Liver (tissue), 9 donors: ENCODE results near the gene ERN2. TPM values are rescaled to one million over a fixed set of nuclear protein-coding genes. Genes with fewer than 3 reads are reported as not detected.

ENCODE experiments used
- DNase-seq: peaks from one replicate; pipeline ENCODE4 v3.0.0-alpha.2; 2017; ENCODE audit warnings: low spot score
- H3K27ac ChIP-seq, 2 donors: one replicate each; pipeline ENCODE4 v1.7.0; 2013; ENCODE audit warnings: inconsistent platforms in 2 of 2, low read length in 2 of 2, control low read depth in 1 of 2, low read depth in 1 of 2, mild to moderate bottlenecking in 1 of 2
- H3K27me3 ChIP-seq, 4 donors: one replicate each; pipeline versions ENCODE4 v1.6.1 to v1.7.0; 2013; ENCODE audit warnings: low read length in 3 of 4, inconsistent platforms in 1 of 4, mild to moderate bottlenecking in 1 of 4, moderate library complexity in 1 of 4; ENCODE audit not compliant: control insufficient read depth in 4 of 4, insufficient read depth in 4 of 4
- H3K36me3 ChIP-seq, 4 donors: one replicate each; pipeline versions ENCODE4 v1.6.1 to v1.7.0; 2013; ENCODE audit warnings: low read length in 3 of 4, mild to moderate bottlenecking in 3 of 4, low read depth in 1 of 4, moderate library complexity in 1 of 4; ENCODE audit not compliant: control insufficient read depth in 4 of 4, insufficient read depth in 3 of 4
- H3K4me1 ChIP-seq, 4 donors: one replicate each; pipeline versions ENCODE4 v1.6.1 to v1.7.0; 2013; ENCODE audit warnings: low read length in 3 of 4, mild to moderate bottlenecking in 3 of 4, moderate library complexity in 1 of 4; ENCODE audit not compliant: control insufficient read depth in 4 of 4, insufficient read depth in 4 of 4
- H3K4me3 ChIP-seq, 3 donors: one replicate each; pipeline versions ENCODE4 v1.6.1 to v1.7.0; 2013; ENCODE audit warnings: low read length in 3 of 3, control low read depth in 1 of 3, low read depth in 1 of 3, mild to moderate bottlenecking in 1 of 3
- H3K9ac ChIP-seq, 2 donors: one replicate each; pipeline ENCODE4 v1.7.0; 2013; ENCODE audit warnings: low read length in 2 of 2, mild to moderate bottlenecking in 2 of 2, moderate library complexity in 2 of 2, control low read depth in 1 of 2, low read depth in 1 of 2
- H3K9me3 ChIP-seq, 4 donors: one replicate each; pipeline versions ENCODE4 v1.6.1 to v1.7.0; 2013; ENCODE audit warnings: low read length in 3 of 4; ENCODE audit not compliant: control insufficient read depth in 4 of 4
- EGR1 ChIP-seq, 2 donors: IDR thresholded peaks; 2 replicates each; pipeline ENCODE4 v1.6.1; 2016 to 2018; ENCODE audit warnings: antibody characterized with exemption in 2 of 2, low read depth in 2 of 2
- FOXA1 ChIP-seq: IDR thresholded peaks from 2 replicates; pipeline ENCODE4 v1.6.1; 2016; ENCODE audit warnings: antibody characterized with exemption
- FOXA2 ChIP-seq: IDR thresholded peaks from 2 replicates; pipeline ENCODE4 v1.6.1; 2016; ENCODE audit warnings: antibody characterized with exemption
- GABPA ChIP-seq, 2 donors: IDR thresholded peaks in 1 of 2; conservative IDR thresholded peaks in 1 of 2; 2 replicates each; pipeline ENCODE4 v1.6.1; 2016; ENCODE audit warnings: antibody characterized with exemption in 2 of 2, mild to moderate bottlenecking in 1 of 2, moderate library complexity in 1 of 2
- HNF4A ChIP-seq, 2 donors: conservative IDR thresholded peaks; 2 replicates each; pipeline ENCODE4 v1.6.1; 2016; ENCODE audit warnings: antibody characterized with exemption in 2 of 2, mild to moderate bottlenecking in 2 of 2
- HNF4G ChIP-seq: IDR thresholded peaks from 2 replicates; pipeline ENCODE4 v1.6.1; 2016; ENCODE audit warnings: antibody characterized with exemption
- JUND ChIP-seq, 2 donors: IDR thresholded peaks; 2 replicates each; pipeline ENCODE4 v1.6.1; 2016; ENCODE audit warnings: antibody characterized with exemption in 2 of 2
- MAX ChIP-seq: IDR thresholded peaks from 2 replicates; pipeline ENCODE4 v1.6.1; 2016; ENCODE audit warnings: antibody characterized with exemption
- NR2F2 ChIP-seq: IDR thresholded peaks from 2 replicates; pipeline ENCODE4 v1.6.1; 2016; ENCODE audit warnings: antibody characterized with exemption
- RAD21 ChIP-seq, 2 donors: IDR thresholded peaks; 2 replicates each; pipeline ENCODE4 v1.6.1; 2016; ENCODE audit warnings: antibody characterized with exemption in 2 of 2, mild to moderate bottlenecking in 2 of 2
- REST ChIP-seq: IDR thresholded peaks from 2 replicates; pipeline ENCODE4 v1.6.1; 2016; ENCODE audit warnings: antibody characterized with exemption, mild to moderate bottlenecking
- RXRA ChIP-seq, 2 donors: IDR thresholded peaks; 2 replicates each; pipeline ENCODE4 v1.6.1; 2017 to 2018; ENCODE audit warnings: antibody characterized with exemption in 2 of 2, mild to moderate bottlenecking in 1 of 2
- SP1 ChIP-seq: IDR thresholded peaks from 2 replicates; pipeline ENCODE4 v1.6.1; 2018; ENCODE audit warnings: antibody characterized with exemption, mild to moderate bottlenecking
- TAF1 ChIP-seq: conservative IDR thresholded peaks from 2 replicates; pipeline ENCODE4 v1.6.1; 2016; ENCODE audit warnings: antibody characterized with exemption, mild to moderate bottlenecking
- YY1 ChIP-seq: IDR thresholded peaks from 2 replicates; pipeline ENCODE4 v1.6.1; 2016; ENCODE audit warnings: antibody characterized with exemption, mild to moderate bottlenecking
- ZBTB33 ChIP-seq: IDR thresholded peaks from 2 replicates; pipeline ENCODE4 v1.6.1; 2016; ENCODE audit warnings: antibody characterized with exemption
- WGBS: extraction: QIAGEN DNeasy Blood & Tissue Kit; methylation state at CpG from one replicate; pipeline ENCODE4 v1.1.7; 2013; 5-methylcytosine and 5-hydroxymethylcytosine counted together
- polyA plus RNA-seq, 2 donors: library from polyadenylated mRNA; stranded (reverse) in 1 of 2; unstranded in 1 of 2; fragments of 200-250 nt in 1 of 2; fragments of >200 nt in 1 of 2; fragmentation: Nextera tagmentation in 1 of 2; extraction: Ambion mirVana in 1 of 2; gene quantifications; one replicate each; pipeline versions ENCODE4 v1.2.1 to v1.2.3, GENCODE V29; 2013 to 2015
- total RNA-seq, 2 donors: library from RNA; depleted of rRNA; stranded (reverse); fragments of >200 nt; gene quantifications; one replicate each; pipeline ENCODE4 v1.2.3, GENCODE V29; 2014
- TF ChIP-seq, protein P1 (sequence below): IDR thresholded peaks from 2 replicates; pipeline ENCODE4 v1.6.1; 2016; ENCODE audit warnings: antibody characterized with exemption
- TF ChIP-seq, protein P2 (sequence below): fragments of 150-350 bp; IDR thresholded peaks from 2 replicates; pipeline ENCODE4 v1.5.1; 2017; ENCODE audit warnings: improper control_type of control experiment, low read depth, low read length; ENCODE audit not compliant: missing input control
- donor health status: healthy.
- donor health status: healthy.
- donor health status: healthy.
- donor health status: healthy.
- donor health status: healthy.

ERN2 gene
- total and polyA plus RNA-seq, 4 donors = 0.01 to 0.17 TPM; not detected in 2

DNA sequence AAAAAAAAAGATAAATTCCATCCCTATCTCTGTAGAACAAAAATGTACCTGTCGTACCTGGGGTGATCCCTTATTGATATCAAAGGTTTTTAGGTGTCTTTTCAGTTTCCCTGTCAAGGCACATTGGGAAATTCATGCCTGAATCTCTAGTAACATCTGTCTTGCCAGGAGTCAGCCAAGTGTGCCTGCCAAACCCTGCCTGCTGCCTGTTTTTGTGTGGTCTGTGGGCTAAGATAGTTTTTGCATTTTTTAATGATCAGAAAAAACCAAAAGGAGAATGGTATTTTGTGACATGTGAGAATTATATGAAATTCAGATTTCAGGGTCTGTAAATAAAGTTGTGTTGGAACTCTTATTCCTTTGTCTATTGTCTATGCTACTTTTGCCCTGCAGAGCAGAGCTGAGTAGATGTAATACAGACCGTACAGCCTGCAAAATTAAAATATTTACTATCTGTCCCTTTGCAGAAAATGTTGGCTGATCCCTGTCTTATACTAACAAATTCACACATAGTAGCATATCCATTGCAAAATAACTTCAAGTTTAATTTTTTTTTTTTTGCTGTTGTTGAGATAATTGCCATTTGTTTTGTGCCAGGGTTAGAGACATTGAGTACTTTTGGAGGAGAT is 28.8 kb upstream of the ERN2 start:
- Histone ChIP-seq H3K4me1 (no peaks in the 10 kb centered on the region), H3K9ac (no peak overlapping the region), H3K9me3 (no peaks in the 10 kb centered on the region), H3K27me3 (peaks cover 0 to 9% (median 4%) of the 10 kb centered on the region in 4 donors), H3K4me3 (no peak overlapping the region), H3K36me3 (no peaks in the 10 kb centered on the region), H3K27ac (no peak overlapping the region)
- TF ChIP-seq NR2F2 (no peak), TAF1 (no peak), MAX (no peak), JUND (IDR thresholded peaks at IDR 0.05) (no peak), FOXA1 (no peak), FOXA2 (no peak), RXRA (IDR thresholded peaks at IDR 0.05) (no peak), ZBTB33 (no peak), EGR1 (IDR thresholded peaks at IDR 0.05; ENCODE audit: low read depth in 2 of 2) (no peak), SP1 (no peak), HNF4G (no peak), REST (no peak), HNF4A (conservative IDR thresholded peaks at IDR 0.05) (no peak), RAD21 (IDR thresholded peaks at IDR 0.05) (no peak), GABPA (IDR thresholded peaks at IDR 0.05 in 1 of 2, conservative IDR thresholded peaks at IDR 0.05 in 1 of 2) (no peak), YY1 (no peak)
- TF ChIP-seq, protein P1, sequence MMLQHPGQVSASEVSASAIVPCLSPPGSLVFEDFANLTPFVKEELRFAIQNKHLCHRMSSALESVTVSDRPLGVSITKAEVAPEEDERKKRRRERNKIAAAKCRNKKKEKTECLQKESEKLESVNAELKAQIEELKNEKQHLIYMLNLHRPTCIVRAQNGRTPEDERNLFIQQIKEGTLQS = no peak
- TF ChIP-seq, protein P2, sequence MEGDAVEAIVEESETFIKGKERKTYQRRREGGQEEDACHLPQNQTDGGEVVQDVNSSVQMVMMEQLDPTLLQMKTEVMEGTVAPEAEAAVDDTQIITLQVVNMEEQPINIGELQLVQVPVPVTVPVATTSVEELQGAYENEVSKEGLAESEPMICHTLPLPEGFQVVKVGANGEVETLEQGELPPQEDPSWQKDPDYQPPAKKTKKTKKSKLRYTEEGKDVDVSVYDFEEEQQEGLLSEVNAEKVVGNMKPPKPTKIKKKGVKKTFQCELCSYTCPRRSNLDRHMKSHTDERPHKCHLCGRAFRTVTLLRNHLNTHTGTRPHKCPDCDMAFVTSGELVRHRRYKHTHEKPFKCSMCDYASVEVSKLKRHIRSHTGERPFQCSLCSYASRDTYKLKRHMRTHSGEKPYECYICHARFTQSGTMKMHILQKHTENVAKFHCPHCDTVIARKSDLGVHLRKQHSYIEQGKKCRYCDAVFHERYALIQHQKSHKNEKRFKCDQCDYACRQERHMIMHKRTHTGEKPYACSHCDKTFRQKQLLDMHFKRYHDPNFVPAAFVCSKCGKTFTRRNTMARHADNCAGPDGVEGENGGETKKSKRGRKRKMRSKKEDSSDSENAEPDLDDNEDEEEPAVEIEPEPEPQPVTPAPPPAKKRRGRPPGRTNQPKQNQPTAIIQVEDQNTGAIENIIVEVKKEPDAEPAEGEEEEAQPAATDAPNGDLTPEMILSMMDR = no peak
- no peak for DNase-seq
- WGBS = 46% methylated on average over 2 of the region's 2 CpGs
